ENCODE results near the gene NKAIN1. TPM values are rescaled to one million over a fixed set of nuclear protein-coding genes. Genes with fewer than 3 reads are reported as not detected.

The NKAIN1 gene
- total and polyA plus RNA-seq, 2 of the 13 experiments (the other 11 are each of a cell fraction or from before 2014, with no cell fraction given), result 0.29 to 0.40 TPM

Other genes starting within 250 kb of the NKAIN1 start
- gene PUM1, start 174.2 kb downstream of the NKAIN1 start, total RNA-seq (2016; rRNA removed; fragmentation: Illumina TruSeq; extraction: Trizol), result 64.7 and 84.6 TPM in 2 replicates
- gene PUM1, start 174.2 kb downstream of the NKAIN1 start, polyA plus RNA-seq (2011; rRNA removed), result 91.0 and 95.0 TPM in 2 replicates
- 147 and 192 TPM in 2 replicates for gene SNRNP40, start 56.9 kb upstream of the NKAIN1 start, total RNA-seq (2016; rRNA removed; fragmentation: Illumina TruSeq; extraction: Trizol)
- 46.1 and 51.0 TPM in 2 replicates for gene SNRNP40, start 56.9 kb upstream of the NKAIN1 start, polyA plus RNA-seq (2011; rRNA removed)
- gene ZCCHC17, start 57.1 kb upstream of the NKAIN1 start, total RNA-seq (2016; rRNA removed; fragmentation: Illumina TruSeq; extraction: Trizol), result 53.0 and 81.2 TPM in 2 replicates
- 17.5 and 20.5 TPM in 2 replicates for gene ZCCHC17, start 57.1 kb upstream of the NKAIN1 start, polyA plus RNA-seq (2011; rRNA removed)
- gene FABP3, start 133.2 kb upstream of the NKAIN1 start, total RNA-seq (2016; rRNA removed; fragmentation: Illumina TruSeq; extraction: Trizol), result 0.24 and 0.46 TPM in 2 replicates
- gene FABP3, start 133.2 kb upstream of the NKAIN1 start, polyA plus RNA-seq (2011; rRNA removed), result 0.21 and 0.37 TPM in 2 replicates
- gene SERINC2, start 173.3 kb upstream of the NKAIN1 start, total RNA-seq (2016; rRNA removed; fragmentation: Illumina TruSeq; extraction: Trizol), result 3.0 and 4.8 TPM in 2 replicates
- 126 and 165 TPM in 2 replicates for gene SERINC2, start 173.3 kb upstream of the NKAIN1 start, polyA plus RNA-seq (2011; rRNA removed)

Data from HepG2 (cell line).